ENCODE data around the gene ALDH1A3.

ALDH1A3 gene

DNA sequence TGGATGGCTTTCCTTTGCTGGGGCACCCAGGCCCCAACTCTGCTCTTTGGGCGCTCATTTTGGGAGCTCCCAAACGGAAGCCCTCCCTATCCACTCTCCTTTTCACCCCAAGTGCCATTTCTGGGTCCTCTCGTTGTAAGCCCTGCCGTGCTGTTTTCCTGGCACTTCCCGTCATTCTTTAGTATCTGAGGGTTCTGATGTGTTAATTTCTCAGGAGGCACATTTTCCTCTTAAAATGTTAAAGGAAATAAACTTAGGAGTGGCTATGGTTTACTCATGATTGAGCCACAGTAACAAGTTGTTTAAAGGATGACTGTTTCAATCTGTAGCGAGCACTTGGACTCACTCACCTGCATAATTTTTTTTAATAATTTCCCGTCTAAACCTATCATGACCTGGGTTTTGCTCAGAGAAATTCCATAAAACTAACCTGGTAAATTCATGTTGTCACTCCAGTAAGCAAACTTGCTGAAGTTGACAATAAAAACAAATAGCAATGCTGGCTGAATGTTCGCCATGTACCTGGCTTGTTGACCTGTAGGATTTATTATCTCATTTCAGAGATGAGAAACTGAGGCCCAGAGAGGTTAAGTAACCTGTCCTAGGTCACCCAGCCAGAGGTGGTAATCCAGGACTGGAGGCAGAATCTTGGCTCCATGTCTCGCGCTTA, 10.6 kb downstream of the ALDH1A3 start:
- H3K4me3 ChIP-seq (ENCODE audit: low read depth, low read length), result no peak overlapping the region
- in situ Hi-C loops (cut with HindIII; ENCODE audit: low sequenced_read_pairs), result no loop called here
- DNase-seq (ENCODE audit: low read depth), result no peak
- TF ChIP-seq, protein P1, sequence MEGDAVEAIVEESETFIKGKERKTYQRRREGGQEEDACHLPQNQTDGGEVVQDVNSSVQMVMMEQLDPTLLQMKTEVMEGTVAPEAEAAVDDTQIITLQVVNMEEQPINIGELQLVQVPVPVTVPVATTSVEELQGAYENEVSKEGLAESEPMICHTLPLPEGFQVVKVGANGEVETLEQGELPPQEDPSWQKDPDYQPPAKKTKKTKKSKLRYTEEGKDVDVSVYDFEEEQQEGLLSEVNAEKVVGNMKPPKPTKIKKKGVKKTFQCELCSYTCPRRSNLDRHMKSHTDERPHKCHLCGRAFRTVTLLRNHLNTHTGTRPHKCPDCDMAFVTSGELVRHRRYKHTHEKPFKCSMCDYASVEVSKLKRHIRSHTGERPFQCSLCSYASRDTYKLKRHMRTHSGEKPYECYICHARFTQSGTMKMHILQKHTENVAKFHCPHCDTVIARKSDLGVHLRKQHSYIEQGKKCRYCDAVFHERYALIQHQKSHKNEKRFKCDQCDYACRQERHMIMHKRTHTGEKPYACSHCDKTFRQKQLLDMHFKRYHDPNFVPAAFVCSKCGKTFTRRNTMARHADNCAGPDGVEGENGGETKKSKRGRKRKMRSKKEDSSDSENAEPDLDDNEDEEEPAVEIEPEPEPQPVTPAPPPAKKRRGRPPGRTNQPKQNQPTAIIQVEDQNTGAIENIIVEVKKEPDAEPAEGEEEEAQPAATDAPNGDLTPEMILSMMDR (IDR thresholded peaks at IDR 0.05; ENCODE audit: low read depth, low read length, missing control alignments), result no peak

DNA sequence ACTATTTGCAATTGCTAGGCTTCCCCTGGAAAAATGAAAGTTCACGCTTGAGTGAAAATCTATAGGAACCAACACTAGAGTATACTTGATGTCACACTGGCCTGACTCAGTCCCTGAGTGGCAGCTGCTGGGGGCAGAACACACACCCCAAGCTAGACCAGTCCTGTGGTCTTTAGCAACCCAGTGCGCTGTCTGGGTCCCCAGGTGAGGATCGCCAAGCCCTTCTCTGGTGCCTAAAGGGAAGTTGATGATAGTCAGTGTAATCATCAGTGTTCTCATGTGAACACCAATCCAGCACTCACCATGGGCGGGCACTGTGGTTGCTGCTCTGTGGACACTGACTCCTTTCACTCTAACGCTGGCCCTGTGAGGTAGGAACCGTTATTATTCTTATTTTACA, 11.2 kb downstream of the ALDH1A3 start:
- in situ Hi-C loops (cut with HindIII; ENCODE audit: low sequenced_read_pairs), result no loop called here
- H3K4me3 ChIP-seq (ENCODE audit: low read depth, low read length), result no peak overlapping the region
- no peak for DNase-seq (ENCODE audit: low read depth)
- TF ChIP-seq, protein P1 (IDR thresholded peaks at IDR 0.05; ENCODE audit: low read depth, low read length, missing control alignments), result no peak

DNA sequence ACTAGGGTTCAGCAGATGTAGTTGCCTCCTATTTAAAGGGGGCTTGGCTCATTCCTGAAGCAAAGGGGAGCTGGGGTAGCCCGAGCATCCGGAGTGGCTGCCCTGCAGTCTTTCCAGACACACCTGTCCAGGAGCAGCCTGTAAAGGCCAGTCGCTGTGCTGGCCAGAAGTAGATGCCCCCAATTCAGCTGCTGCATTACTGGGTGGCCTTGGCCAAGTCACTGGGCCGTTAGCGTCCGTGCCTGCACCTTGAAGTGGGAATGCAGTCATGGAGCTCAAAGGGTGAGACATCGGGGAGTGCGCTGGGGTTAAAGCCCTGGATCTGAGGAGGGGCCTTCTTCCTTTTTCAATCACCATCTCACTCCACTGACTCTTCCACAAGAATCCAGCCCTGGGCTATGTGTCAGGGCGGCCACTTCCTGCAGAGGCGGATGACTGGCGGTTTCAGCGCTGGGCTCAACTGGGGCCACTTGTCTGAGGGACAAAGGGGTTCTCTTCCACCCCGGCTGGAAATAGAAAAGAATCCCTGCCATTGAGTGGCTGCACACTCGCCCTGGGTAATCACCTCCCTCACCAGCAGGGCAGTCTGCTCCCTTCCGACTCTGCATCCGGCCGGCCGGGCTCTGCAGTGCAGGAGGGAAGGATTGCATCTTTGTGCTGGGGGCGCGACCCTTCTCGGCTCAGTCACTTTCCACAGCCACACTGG, 11.8 kb downstream of the ALDH1A3 start:
- no peak for DNase-seq (ENCODE audit: low read depth)
- H3K4me3 ChIP-seq (ENCODE audit: low read depth, low read length), result no peak overlapping the region
- in situ Hi-C loops (cut with HindIII; ENCODE audit: low sequenced_read_pairs), result no loop called here
- TF ChIP-seq, protein P1 (IDR thresholded peaks at IDR 0.05; ENCODE audit: low read depth, low read length, missing control alignments), result no peak

DNA sequence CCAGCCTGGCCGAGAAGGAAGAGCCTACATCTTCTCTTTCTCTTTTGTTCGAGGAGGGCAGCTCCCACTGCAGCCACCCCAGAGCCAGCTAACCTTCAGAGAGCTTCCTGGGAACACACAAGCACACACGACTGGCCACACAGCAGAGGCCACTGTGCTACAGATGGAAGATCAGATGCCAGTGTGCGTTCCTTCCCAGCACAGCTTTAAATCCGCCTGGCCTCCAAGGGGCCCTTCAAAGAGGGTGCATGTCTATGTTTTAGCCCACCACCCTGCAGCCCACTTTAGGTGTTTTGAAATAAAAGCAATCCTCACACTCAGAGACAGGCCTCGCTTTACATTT, 12.4 kb downstream of the ALDH1A3 start:
- in situ Hi-C loops (cut with HindIII; ENCODE audit: low sequenced_read_pairs), result no loop called here
- no peak for DNase-seq (ENCODE audit: low read depth)
- TF ChIP-seq, protein P1 (IDR thresholded peaks at IDR 0.05; ENCODE audit: low read depth, low read length, missing control alignments), result no peak
- H3K4me3 ChIP-seq (ENCODE audit: low read depth, low read length), result no peak overlapping the region

DNA sequence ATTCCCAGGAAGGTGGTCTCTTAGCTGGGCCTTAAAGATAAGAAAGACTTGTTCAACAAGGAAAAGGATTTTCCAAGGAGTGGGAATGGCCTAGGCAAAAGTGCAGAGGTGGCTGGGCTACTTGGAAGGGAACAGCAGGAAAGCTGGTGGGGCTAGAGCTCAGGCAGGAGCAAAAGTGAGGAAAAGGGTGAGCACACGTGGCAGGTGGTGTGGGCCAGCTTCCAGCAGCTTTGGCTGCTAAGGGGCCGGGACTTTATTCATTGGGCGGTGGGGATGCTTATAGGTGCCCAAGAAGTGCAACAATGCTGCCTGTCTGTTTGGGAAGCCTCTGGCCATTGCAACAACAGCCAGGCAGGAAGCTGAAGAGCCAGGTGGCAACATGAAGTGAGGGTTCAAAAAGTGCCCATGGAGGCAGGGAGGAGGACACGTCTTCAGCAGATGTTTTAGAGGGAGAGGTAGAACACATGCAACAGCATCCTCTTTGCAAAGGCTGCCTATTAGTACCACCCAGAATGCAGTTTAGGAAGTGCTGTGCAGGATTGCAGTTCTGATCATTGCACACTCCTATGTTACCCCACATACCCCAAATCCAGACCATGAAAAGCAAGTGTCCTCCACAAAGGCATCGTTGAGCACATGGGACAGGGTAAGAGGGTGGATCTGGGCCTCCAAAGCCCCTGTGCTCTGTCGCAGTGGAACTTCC, 13.8 kb downstream of the ALDH1A3 start:
- in situ Hi-C loops (cut with HindIII; ENCODE audit: low sequenced_read_pairs), result no loop called here
- no peak overlapping the region for H3K4me3 ChIP-seq (ENCODE audit: low read depth, low read length)
- TF ChIP-seq, protein P1 (IDR thresholded peaks at IDR 0.05; ENCODE audit: low read depth, low read length, missing control alignments), result no peak
- no peak for DNase-seq (ENCODE audit: low read depth)

DNA sequence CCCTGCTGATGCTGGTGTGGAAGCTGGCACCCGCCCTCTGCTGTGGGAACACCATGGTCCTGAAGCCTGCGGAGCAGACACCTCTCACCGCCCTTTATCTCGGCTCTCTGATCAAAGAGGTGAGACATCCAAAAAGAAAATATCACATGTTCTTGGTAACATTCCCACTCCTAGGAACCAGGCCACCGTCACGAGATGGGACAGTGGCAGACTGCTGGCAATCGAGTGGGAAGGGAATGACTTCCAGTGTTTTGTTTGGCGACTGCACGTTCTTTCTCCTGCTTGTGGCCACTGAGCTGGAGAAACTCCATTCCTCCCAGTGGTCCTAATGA, 14.3 kb downstream of the ALDH1A3 start:
- DNase-seq (ENCODE audit: low read depth), result no peak
- TF ChIP-seq, protein P1 (IDR thresholded peaks at IDR 0.05; ENCODE audit: low read depth, low read length, missing control alignments), result no peak
- H3K4me3 ChIP-seq (ENCODE audit: low read depth, low read length), result no peak overlapping the region
- in situ Hi-C loops (cut with HindIII; ENCODE audit: low sequenced_read_pairs), result no loop called here

Data from astrocyte of the cerebellum (primary cell).